Stimulated activated CD4-positive, alpha-beta T cell treated with anti-CD3 and anti-CD28 coated beads, Interleukin-12 subunit alpha, Interleukin-12 subunit beta, amount 100 ng/mL, for 24 hours (primary cell): ENCODE measurements around the gene SPATA21.
A peak's percentile ranks its signal among the peaks of the same experiment; 100 is the strongest.

ENCODE experiments used
- DNase-seq, 2 experiments: peaks; one replicate each; pipeline ENCODE4 v3.0.0-alpha.2; 2020; ENCODE audit warnings: low read depth in 2 of 2

Gene SPATA21

DNA sequence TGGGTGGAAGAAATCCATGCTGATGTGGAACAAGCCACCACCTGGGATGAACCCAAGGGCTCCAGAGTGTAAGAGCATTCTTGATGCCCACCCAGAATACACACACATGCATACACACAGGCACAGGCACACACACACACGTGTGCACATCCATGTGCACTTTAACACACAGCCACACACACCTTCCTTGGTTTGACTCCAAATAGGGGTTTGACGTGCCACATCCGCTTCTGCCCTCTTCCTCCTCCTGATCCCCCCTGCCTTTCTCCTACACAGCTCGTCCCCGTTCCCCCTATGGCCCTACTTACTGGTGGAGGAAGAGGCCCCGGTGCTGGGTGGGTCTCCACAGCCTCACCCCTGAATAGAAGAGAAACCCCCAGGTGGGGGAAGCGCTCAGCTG lies 16.0 kb downstream of the SPATA21 start:
- DNase-seq, result no peak

DNA sequence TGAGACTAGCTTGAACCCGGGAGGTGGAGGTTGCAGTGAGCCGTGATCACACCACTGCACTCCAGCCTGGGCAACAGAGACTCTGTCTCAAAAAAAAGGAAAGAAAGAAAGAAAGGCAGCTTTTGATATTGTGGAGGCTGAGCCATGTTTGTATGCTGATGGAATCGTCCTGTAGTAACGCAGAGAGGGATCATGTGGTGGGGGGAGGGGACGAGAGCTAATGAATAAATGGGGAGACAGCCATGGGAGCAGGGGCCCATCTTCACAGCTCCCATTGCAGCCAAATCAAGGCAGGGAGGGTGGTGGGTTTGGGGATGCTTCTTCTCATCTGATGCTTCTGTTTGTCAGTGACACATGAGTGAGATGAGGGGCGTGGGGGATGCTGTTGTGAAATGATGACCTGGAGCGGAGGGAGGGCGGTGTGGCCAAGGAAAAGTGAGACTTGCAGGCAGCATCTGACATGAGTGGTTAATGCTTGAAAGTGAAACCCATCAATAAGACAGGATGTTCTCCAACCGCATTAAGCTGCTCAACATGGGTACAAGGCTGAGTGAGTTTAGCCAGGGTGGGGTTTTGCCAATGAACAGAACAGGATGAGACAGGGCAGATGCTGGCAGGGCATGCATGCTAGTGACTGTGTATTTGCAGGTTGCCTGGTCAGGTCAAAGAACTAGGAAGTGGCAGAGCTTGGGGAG lies 16.7 kb downstream of the SPATA21 start:
- peak; percentile 19 to 59 for DNase-seq

DNA sequence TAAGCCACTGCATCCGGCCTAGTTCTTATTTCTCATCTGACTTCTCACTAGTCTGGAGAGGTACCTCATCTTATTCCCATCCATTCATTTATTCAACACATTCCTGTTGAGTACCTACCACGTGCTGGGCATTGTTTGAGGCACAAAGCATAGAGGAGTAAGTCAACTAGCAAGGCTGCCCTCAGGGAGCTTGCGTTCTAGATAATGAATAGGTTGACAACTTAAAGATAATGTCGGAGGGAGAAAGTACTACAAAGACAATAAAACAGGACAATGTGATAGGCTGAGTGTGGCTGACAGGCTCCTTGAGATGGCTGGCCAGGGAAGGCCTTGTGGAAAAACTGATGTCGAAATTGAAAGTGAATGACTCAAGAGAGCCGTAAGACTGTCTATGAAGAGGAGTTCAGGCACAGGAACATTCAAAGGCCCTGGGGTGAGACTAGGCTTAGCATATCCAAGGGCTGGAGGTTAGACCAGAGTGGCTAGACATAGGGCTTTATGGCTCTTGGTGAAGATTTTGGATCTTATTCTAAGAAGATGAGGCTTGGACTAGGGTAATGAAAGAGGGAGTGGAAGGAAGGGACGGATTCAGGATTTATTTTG lies 18.3 kb downstream of the SPATA21 start:
- no peak for DNase-seq

DNA sequence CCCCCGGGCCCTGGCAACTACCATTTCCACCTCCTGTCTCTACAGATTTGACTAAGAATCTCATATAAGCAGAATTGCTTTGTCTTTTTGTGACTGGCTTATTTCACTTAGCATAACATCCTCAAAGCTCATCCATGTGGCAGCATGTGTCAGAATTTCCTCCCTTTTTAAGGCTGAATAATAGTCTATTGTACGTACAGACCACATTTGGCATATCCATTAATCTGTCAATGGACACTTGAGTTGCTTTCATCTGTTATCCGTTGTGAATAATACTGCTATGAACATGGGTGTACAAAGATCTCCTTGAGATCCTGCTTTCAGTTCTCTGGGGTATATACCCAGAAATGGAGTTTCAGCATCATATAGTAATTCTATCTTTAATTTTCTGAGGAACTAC lies 24.0 kb downstream of the SPATA21 start:
- no peak for DNase-seq

DNA sequence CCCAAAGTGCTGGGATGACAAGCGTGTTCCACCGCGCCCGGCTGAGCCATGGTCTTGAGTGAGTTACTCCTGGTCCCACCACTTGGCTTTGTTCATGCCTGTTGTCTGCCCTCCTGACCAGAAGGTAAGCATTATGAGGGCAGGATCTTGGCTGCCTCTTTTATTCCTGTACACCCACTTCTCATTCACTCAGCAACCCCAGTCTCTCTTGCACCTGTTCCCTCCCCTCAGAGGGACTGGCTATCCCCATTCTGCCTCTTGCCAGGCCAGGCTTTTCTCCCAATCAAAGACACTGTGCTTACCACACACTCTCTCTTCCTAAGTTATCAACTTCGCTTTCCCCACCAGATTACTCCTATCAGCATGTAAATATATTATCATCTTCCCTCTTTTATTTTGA lies 26.4 kb downstream of the SPATA21 start:
- no peak for DNase-seq

DNA sequence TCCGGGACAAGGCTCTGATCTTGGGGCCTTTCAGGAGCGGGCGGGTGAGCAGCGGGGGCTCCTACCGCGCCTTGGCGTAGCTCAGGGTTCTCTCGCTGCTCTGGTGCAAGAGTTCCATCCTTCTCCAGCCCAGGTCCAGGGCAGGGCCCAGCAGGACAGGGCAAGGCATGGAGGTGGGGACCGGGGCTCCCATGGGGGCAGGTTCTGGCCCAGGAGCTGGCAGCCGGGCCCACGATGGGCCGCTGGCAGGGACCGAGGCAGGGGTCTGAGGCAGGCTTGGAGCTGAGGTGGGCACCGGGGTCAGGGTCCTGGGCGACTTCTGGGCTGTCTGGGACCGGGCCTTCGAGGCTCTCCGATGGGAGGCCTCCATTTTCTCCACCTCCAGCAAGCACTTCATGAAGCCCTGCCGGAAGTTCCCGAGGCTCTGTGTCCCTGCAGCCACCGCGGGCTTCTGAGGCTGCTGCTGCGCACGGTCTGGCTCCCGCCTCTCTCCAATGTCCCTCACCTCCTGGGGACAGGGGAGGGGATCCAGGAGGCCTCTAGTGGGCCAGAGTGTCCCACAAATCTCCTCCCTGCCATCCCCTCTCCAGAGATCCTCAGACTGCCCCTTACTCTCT lies 27.6 kb downstream of the SPATA21 start:
- DNase-seq, result no peak

DNA sequence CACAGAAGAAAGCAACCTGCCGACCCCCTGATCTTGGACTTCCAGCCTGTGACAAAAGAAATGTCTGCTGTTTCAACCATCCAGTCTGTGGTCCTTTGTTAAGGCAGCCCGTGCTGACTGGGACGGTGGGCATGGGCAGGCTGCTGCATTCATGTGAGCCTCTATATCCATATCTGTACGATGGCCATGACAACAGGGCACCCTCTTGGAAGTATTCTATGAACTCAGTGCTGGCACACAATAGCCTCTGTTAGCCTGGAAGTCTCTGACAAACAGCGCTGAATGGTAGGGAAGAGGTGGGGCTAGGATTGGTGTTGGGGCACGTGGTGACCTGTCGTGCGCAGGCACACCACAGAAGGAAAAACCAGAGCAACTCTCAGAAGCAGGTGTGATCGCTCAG lies 30.4 kb downstream of the SPATA21 start:
- no peak for DNase-seq

DNA sequence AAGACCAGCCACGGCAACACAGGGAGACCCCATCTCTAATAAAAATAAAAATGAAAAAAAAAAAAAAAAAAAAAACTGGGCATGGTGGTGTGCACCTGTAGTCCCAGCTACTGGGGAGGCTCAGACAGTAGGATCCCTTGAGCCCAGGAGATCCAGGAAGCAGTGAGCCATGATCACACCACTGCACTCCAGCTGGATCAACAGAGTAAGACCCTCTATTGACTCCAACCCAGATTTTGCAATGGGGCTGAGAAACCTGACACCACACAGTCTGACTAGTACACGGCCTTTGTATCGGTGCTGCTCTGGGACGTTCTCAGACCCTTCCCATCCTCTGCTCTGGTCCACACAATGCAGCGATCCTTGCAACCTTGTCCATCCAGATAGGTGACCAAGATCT lies 31.8 kb downstream of the SPATA21 start:
- no peak for DNase-seq

DNA sequence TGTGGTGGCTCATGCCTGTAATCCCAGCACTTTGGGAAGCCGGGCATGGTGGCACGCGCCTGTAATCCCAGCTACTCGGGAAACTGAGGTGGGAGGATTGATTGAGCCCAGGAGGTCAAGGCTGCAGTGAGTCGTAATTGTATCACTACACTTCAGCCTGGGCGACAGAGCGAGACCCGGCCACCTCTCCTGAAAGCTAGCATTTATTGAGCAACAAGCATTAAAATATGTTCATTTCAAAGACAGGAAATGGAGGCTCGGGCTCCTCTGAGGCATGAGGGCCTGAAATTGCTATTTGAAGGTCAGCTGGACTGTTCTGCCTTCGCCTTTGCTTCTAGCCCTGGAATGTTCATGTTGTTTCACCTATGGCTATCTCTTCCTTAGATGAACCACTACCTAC lies 34.5 kb downstream of the SPATA21 start:
- no peak for DNase-seq

DNA sequence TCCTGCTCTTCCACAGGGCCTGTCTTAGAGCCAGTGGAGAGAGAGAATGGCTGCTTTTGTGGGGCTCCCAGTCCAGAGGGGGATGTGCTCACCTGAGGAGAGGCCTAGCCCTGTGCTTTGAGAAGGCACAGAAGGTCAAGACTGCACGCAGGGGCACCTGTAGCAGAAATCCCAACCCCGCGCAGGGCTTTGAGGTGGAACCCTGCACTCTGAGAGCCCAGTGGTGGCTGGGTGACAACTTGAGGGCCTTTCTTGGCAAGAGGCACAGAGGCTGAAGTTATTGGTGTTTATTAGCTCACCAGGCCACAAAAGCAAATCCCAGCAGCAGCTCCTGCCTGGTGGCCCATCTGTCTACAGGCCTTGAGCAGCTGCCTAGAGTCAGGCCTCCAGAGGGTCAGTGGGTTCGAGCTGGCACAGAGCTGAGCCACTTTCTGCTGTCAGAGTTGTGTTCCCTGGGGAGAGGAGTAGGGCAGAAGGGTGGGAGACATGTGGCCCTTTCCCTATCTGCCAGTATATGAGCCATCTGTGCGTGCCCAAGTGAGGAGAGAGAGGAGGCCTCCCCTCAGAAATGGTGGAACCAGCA lies 38.8 kb downstream of the SPATA21 start:
- DNase-seq, result no peak

DNA sequence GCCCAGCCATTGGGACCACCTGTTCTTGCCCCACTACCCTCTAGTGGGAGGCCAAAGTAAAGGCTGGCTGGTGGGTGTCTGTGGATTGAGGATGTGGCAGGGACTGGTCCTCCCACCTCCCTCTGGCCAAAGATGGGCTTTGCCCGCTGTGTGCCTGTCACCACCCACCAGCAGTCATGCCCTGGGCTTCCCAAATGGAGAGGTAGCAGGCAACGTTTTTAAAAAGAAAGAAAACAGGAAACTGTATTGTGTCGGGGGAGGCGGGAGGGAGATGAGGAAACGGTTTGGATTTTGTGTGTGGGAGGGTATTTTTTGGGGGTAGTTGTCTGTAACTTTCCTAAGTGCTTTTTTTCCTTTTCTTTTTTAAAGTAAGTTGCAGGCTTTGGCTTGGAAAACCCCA lies 40.1 kb downstream of the SPATA21 start:
- no peak for DNase-seq

DNA sequence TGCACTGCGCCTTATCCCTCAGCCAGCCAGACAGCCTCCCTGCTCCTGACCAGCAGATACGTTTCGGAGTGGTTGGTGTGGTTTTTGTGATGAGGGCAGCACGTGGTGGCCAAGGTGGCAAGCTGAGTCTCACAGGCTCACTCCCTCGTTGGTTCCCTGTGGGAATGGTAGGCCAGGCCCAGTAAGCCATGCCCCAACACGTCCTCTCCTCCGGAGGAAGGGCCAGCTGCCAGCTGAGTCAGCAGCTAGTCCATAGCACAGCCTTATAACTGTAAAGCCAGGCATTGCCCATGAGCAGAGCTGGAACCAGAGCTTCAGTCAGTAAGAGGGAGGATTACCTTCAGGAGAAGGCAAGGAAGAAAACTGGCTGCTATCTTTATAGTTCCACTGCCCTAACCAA lies 40.6 kb downstream of the SPATA21 start:
- DNase-seq, result no peak

DNA sequence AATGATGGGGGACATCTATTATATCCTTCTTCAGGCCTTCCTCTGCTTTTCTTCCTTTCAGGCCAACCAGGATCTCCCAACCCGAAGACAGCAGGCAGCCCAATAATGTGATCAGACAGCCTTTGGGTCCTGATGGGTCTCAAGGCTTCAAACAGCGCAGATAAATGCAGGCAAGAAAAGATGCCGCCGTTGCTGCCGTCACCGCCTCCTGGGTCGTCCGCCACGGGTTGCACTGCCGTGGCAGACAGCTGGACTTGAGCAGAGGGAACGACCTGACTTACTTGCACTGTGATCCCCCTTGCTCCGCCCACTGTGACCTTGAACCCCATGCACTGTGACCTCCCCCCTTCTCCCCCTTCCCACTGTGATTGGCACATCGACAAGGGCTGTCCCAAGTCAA lies 42.2 kb downstream of the SPATA21 start:
- DNase-seq, result no peak

DNA sequence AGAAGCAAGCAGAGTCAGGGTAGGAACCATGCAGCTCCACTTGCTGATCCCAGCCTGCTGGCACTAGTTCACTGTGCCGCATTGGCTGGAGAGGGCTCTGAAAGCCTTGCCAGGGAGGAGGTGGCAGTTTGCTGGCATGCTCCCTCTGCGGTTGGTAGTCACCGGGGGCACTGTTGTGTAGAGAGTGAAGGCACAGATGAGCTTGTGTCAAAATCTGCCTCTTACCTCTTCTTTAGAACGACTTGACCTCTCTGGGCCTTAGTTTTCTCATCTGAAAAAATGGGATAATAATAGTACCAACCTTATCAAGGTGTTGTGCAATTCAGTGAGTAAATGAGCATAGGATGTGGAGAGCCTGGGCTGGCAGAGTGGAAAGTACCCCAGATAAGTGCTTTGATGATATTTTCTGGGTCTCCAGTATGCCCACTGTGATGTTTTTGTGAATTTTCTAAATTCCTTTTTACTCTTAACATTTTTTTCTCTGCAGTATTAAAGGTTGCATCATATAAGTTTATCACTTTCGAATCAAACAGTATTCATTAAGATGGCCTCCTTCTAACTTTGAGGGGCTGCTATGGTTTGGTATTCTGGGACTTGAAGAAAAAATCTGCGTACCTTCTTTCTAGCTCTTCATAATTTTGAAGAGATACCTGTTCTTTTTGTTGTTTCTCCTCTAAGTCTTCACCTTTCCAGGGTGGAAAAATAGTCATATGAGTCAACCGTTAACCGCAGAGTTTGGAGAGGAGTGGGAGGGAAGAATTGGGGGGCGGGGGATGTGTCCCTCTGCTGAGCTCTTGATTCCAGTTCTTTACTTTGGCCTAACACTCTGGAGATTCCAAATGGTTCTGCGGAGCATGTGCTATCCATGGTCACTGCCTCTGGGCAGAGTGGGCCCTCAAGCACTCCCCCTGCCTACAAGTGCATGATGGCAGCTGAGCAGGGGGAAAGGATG lies 43.4 kb downstream of the SPATA21 start:
- DNase-seq, result no peak

DNA sequence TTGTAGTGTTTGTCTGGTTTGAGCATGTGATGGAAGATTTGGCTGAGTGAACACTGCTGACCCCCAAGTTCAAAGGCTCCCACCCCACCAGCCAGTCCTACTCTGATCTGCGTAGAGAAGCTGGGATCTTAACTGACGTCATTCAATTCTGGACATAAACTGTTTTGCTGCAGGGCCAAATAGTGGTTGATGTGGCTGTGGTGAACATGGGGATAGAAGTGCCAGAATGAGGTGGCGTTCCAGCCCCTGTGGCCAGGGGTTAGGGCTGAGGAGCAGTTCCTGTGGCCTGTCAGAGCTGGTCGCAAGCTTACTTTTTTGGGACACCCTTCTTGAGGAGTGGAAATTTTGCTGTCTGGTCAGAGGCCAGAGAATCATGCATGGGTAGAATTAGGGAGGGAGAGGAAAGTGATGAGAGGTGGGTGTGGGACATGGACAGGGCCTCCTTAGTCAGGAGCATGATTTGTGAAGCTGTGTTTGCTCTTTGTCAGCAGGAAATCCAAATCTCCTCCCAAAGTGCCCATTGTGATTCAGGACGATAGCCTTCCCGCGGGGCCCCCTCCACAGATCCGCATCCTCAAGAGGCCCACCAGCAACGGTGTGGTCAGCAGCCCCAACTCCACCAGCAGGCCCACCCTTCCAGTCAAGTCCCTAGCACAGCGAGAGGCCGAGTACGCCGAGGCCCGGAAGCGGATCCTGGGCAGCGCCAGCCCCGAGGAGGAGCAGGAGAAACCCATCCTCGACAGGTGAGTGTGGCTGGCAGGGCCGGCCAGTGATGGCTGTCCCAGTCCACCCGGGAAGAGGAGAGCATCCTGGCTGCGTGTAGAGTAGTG lies 44.3 kb downstream of the SPATA21 start:
- no peak for DNase-seq

DNA sequence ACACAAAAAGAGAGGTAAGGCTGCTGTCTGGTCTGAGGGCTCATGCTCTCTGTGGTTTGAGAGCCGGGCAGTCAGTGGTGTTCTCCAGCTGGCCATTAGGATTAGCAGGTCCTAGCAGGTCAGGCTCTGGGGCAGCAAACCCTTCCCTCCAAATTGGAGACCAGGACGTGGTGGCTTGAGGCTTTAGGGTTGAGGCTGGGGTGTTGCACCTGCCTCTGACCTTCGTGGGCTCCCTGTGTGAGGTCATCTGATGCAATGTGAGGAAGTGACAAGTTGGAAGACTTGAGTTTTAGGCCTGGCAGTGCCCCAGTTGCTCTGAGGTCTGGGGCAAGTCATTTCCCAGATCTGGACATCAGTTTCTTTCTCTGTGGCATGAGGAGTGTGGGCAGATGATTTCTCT lies 45.8 kb downstream of the SPATA21 start:
- no peak for DNase-seq

DNA sequence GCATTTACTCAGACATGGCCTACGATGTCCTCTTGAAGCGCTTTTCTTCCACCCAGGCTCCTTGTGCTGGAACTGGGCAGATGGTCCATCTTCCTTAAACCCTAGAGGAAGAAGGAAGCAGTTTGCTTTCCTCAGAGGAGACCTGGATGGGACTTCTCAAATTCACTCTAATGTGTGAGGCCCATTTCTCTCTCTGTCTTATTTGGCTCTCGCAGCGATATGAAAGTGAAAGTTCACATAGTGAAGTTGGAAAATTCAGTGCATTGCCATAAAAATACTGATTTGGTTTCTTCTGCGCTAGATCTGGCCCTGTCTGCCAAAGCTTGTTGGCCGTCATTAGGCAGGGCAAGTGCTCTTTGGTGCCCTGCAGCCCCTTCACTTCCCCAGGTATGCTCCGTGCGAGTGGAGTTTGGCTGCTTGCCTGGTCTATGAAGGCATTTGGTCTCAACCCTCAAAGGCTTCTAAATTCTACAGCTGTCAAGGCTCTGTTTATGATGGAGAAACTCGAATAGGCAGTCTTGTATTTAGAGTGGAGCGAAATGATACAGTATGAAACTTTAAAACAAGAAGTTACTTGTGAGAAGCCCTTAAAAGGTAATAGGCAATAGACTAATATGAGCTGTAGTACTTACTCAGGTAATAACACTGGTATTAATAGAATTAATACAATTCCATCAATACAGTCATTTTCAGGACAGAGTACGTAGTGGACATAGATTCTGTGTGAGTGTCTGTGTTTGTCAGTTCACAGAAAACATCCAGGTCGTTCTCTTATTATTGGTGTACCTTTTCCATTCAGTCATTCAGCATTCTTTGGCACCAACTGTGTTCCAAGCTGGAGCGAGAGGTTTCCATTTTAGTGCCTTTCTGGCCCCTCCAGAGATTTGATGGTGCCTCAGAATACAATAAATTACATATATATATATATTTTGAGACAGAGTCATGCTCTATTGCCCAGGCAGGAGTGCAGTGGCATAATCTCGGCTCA lies 49.7 kb downstream of the SPATA21 start:
- DNase-seq, result no peak

DNA sequence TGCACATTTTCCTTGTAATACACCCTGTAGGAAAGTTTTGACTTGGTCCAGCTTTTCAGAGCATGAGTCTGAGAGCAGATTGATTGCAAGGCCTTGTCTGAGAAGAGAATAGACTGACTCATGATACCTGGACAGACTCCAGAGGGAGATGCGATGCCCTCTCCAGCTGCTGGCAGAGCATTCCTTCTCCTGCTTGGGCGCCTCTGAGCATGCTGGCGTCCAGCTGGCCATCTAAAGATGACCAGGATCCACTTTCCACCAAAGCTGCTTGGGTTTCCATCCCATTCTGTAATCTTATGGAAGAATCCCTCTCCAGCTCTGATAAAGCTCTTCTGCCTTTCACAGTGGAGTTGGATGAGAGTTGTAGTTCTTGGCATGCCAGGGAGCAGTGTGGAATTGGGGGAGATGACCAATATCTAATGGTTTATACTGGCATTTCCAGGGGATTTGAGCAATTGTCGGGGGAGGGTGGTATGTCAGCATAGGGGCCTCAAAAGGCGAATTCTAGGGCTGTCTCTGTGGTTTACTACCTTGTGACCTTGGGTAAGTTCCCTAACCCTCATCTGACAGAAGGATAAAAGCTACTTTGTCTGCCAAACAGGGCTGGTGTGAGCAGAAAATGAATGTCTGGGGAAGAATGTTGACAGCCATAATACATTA lies 50.6 kb downstream of the SPATA21 start:
- no peak for DNase-seq
